ENCODE measurements around the gene CMC1. TPM values are rescaled to one million over a fixed set of nuclear protein-coding genes. Genes with fewer than 3 reads are reported as not detected.
A peak's percentile ranks its signal among the peaks of the same experiment; 100 is the strongest.
"Not testable (repeated sequence)": the region's sequence is repeated elsewhere in the genome, so short reads cannot be mapped to it uniquely, and the experiment has no call there.

The CMC1 gene
- total RNA-seq (2014; rRNA removed; shearing (Covaris generic)), result 22.6 and 26.6 TPM in 2 replicates

DNA sequence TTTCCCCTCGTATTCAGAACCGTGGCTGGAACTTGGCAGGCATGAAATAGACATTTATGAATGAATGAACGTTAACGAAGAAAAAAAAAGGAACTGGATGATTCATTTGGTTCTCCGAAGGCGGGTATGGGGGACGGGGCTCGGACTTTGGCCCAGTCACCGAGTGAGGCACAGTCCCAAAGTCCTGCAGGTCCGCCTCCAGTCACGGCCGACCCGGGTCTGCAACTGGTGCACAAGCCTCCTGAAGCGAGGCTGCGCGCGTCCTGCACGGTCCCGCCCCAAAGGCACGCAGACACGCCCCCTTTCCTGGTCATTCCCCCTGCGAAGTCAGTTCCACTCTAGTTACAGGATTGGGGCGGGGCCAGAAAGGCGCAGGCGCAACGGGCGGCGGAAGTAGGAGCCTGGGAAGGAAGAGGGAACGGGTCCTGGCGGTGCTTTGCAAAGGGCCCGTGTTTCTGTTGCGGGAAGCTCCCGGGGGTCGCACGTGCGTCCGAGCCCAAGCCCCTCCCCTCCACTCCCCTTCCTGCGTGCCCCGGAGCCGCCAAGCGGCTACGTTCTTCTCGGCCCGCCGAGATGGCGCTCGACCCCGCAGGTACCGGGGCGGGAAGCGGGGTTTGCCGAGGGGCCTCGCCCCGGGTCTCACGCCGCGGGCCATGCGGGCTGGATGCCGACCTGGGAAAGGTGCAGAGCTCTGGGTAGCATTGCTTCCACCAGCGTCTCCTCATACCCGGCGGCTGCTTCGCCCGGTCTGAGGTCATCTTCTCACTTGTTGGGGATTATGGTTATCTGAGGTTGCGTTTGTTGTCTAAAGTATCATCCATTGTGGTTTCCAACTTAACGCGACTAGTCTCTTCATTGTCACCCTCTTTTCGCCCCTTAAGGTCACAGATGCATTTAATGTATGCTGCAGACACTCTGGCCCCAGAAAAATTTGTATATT lies at the start of gene CMC1:
Gene CMC1, plus strand, starts transcription at position 399 of the 940 bp plus-strand sequence. Its CDS starts 175 bp downstream, at position 574.
- Histone ChIP-seq H3K4me3 (peak within 1 kb of the TSS; percentile 82), H3K9me3 (replicated peaks) (no peaks in the 10 kb centered on the region), H3K4me1 (peaks cover 8% of the 10 kb centered on the region), H3K27ac (peak within 1 kb of the TSS; percentile 82), H3K27me3 (no peaks in the 10 kb centered on the region), H3K36me3 (no peaks in the 10 kb centered on the region)
- peak; percentile 99 for DNase-seq

GRCh38 chr3:28198161-28198560 lies 43.3 kb upstream of the CMC1 start:
- H3K36me3 ChIP-seq, result no peaks in the 10 kb centered on the region
- no peaks in the 10 kb centered on the region for H3K27me3 ChIP-seq
- DNase-seq, result no peak
- H3K4me1 ChIP-seq, result no peaks in the 10 kb centered on the region
- no peaks in the 10 kb centered on the region for H3K9me3 ChIP-seq (replicated peaks)
- H3K27ac ChIP-seq, result no peak overlapping the region
- H3K4me3 ChIP-seq, result no peak overlapping the region

DNA sequence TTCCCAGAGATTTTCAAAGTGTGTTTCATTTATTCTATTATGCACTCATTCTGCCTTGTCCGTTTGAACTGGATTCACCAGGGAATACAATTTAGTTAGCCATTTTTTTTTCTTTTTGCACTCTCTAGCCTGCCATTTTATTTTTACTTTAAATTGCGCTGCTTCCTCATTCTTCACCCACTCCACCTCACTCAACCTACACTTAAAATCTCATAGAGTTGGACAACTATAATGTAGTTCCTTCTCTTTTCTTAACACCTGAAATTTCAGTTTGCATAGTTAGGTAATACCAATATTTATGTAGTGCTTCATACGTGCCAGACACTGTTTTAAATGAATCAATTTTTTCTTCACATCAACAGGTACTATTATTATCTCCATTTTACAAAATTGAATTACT lies 42.4 kb upstream of the CMC1 start:
- Histone ChIP-seq H3K4me1 (no peaks in the 10 kb centered on the region), H3K4me3 (no peak overlapping the region), H3K36me3 (no peaks in the 10 kb centered on the region), H3K27me3 (no peaks in the 10 kb centered on the region), H3K27ac (no peak overlapping the region), H3K9me3 (replicated peaks) (no peaks in the 10 kb centered on the region)
- DNase-seq, result no peak

GRCh38 chr3:28199643-28200042 lies 41.8 kb upstream of the CMC1 start:
- not testable (repeated sequence) for H3K4me3 ChIP-seq; H3K4me1 ChIP-seq; DNase-seq; H3K9me3 ChIP-seq (replicated peaks); H3K27me3 ChIP-seq; H3K36me3 ChIP-seq; H3K27ac ChIP-seq

DNA sequence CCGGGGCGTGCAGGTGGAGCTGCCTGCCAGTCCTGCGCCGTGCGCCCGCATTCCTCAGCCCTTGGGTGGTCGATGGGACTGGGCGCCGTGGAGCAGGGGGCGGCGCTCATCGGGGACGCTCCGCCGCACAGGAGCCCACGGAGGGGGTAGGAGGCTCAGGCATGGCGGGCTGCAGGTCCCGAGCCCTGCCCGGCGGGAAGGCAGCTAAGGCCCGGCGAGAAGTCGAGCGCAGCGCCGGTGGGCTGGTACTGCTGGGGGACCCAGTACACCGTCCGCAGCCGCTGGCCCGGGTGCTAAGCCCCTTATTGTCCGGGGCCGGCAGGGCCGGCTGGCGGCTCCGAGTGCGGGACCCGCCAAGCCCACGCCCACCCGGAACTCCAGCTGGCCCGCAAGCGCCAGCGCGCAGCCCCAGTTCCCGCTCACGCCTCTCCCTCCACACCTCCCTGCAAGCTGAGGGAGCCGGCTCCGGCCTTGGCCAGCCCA lies 41.0 kb upstream of the CMC1 start:
- not testable (repeated sequence) for H3K36me3 ChIP-seq; H3K4me3 ChIP-seq; H3K27ac ChIP-seq; DNase-seq; H3K9me3 ChIP-seq (replicated peaks); H3K27me3 ChIP-seq; H3K4me1 ChIP-seq

DNA sequence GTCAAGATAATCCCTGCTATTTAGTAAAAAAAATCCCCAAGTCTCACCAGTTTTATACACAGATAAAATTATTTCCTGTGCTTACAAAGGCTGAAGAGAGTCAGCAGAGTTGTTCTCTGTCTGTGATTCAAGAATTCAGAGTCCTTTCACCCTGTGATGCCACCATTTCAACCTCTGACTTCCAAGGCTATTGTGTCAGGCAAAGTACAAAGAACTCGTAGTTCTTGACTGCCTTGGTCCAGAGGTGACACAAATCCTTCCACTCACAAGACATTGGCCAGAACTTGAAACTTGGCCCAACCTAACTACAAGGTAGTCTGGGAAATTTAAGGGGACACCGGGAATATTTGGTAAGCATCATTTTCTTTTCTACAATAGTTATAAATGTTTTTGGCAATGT lies 34.9 kb upstream of the CMC1 start:
- H3K36me3 ChIP-seq, result no peaks in the 10 kb centered on the region
- DNase-seq, result no peak
- H3K27me3 ChIP-seq, result no peaks in the 10 kb centered on the region
- H3K4me3 ChIP-seq, result no peak overlapping the region
- no peaks in the 10 kb centered on the region for H3K9me3 ChIP-seq (replicated peaks)
- H3K27ac ChIP-seq, result no peak overlapping the region
- H3K4me1 ChIP-seq, result no peaks in the 10 kb centered on the region

- no peaks in the 10 kb centered on the region for H3K27me3 ChIP-seq
- no peaks in the 10 kb centered on the region for H3K4me1 ChIP-seq
- no peaks in the 10 kb centered on the region for H3K36me3 ChIP-seq
- no peak overlapping the region for H3K27ac ChIP-seq
- no peaks in the 10 kb centered on the region for H3K9me3 ChIP-seq (replicated peaks)
- DNase-seq, result no peak
- no peak overlapping the region for H3K4me3 ChIP-seq
These were observed 34.3 kb upstream of the CMC1 start for GRCh38 chr3:28207000-28207733.

GRCh38 chr3:28210968-28211713 lies 30.3 kb upstream of the CMC1 start:
- Histone ChIP-seq H3K27ac (no peak overlapping the region), H3K4me3 (no peak overlapping the region), H3K36me3 (no peaks in the 10 kb centered on the region), H3K4me1 (no peaks in the 10 kb centered on the region), H3K27me3 (no peaks in the 10 kb centered on the region), H3K9me3 (replicated peaks) (0 out of 2 replicates have a peak, but pooled peaks cover 3% of the 10 kb centered on the region)
- no peak for DNase-seq

GRCh38 chr3:28212681-28213080 lies 28.7 kb upstream of the CMC1 start:
- Histone ChIP-seq H3K36me3 (no peaks in the 10 kb centered on the region), H3K9me3 (replicated peaks) (0 out of 2 replicates have a peak, but pooled peaks cover 3% of the 10 kb centered on the region), H3K4me1 (no peaks in the 10 kb centered on the region), H3K4me3 (no peak overlapping the region), H3K27me3 (no peaks in the 10 kb centered on the region), H3K27ac (no peak overlapping the region)
- no peak for DNase-seq

- H3K9me3 ChIP-seq (replicated peaks), result 0 out of 2 replicates have a peak, but pooled peaks cover 3% of the 10 kb centered on the region
- H3K36me3 ChIP-seq, result no peaks in the 10 kb centered on the region
- H3K27me3 ChIP-seq, result no peaks in the 10 kb centered on the region
- no peak overlapping the region for H3K4me3 ChIP-seq
- H3K4me1 ChIP-seq, result no peaks in the 10 kb centered on the region
- no peak for DNase-seq
- no peak overlapping the region for H3K27ac ChIP-seq
These were observed 26.0 kb upstream of the CMC1 start for GRCh38 chr3:28215407-28215806.

DNA sequence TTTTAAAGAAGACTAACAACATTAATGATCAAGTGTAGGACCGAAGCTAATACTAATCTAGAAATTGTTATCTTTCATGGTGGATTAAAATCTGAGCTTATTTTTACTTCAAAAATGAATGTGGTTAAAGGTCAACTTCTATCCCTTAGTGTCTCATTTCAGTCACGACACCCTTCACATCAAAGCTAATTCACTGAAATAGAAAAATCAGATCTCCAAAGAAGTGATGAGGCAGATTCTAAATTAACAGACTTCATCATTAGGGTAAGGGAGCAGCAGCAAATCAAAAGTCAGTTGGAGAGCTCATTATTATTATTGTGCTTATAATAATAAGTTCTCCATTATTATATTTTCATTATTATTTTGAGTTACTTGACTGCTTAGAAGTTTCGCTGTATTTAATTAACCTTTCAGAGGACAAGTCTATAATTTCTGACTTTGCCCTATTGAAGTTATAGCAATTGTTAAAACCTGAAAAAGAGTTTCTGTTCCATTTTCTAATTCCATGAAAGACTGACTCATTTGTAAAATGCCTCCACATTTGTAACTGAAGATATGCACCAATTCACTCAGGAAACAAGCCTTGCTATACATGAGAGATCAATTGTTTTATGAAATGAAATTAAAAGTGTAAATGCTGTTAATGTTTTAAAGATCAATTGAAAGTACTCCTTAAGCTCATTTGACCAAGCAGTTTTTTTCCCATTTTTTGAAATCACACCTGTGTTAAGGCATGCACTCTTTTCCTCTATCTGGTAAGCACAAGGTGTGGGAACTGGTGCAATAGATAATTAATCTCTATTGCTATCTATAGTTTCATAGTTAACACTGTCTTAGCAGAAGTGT lies 23.1 kb upstream of the CMC1 start:
- Histone ChIP-seq H3K36me3 (no peaks in the 10 kb centered on the region), H3K27ac (no peak overlapping the region), H3K9me3 (replicated peaks) (0 out of 2 replicates have a peak, but pooled peaks cover 3% of the 10 kb centered on the region), H3K27me3 (no peaks in the 10 kb centered on the region), H3K4me1 (no peaks in the 10 kb centered on the region), H3K4me3 (no peak overlapping the region)
- no peak for DNase-seq

GRCh38 chr3:28218917-28219198 lies 22.6 kb upstream of the CMC1 start:
- Histone ChIP-seq H3K4me1 (no peaks in the 10 kb centered on the region), H3K9me3 (replicated peaks) (0 out of 2 replicates have a peak, but pooled peaks cover 3% of the 10 kb centered on the region), H3K27ac (no peak overlapping the region), H3K36me3 (no peaks in the 10 kb centered on the region), H3K4me3 (no peak overlapping the region), H3K27me3 (no peaks in the 10 kb centered on the region)
- no peak for DNase-seq

DNA sequence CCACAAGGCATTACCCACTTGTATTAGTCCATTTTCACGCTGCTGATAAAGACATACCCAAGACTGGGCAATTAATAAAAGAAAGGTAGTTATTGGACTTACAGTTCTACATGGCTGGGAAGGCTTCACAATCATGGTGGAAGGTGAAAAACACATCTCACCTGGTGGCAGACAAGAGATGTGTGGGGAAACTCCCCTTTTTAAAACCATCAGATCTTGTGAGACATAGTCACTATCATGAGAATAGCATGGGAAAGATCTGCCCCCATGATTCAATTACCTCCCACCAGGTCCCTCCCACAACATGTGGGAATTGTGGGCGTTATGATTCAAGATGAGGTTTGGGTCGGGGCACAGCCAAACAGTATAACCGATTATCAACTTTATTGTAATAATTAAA lies 17.0 kb upstream of the CMC1 start:
- Histone ChIP-seq H3K4me1 (0 out of 2 replicates have a peak, but pooled peaks cover 1% of the 10 kb centered on the region), H3K27ac (no peak overlapping the region)

GRCh38 chr3:28226020-28226419 lies 15.4 kb upstream of the CMC1 start:
- H3K4me3 ChIP-seq, result no peak overlapping the region
- no peak for DNase-seq
- 0 out of 2 replicates have a peak, but pooled peaks cover 3% of the 10 kb centered on the region for H3K4me1 ChIP-seq
- H3K36me3 ChIP-seq, result no peaks in the 10 kb centered on the region; the same call in 1 of the 2 replicates
- H3K27me3 ChIP-seq, result no peaks in the 10 kb centered on the region
- no peak overlapping the region for H3K27ac ChIP-seq
- no peaks in the 10 kb centered on the region; the same call in 1 of the 2 replicates for H3K9me3 ChIP-seq (replicated peaks)

More for the DNA sequence above, 17.0 kb upstream of the CMC1 start:
- DNase-seq, result no peak
- Histone ChIP-seq H3K4me3 (no peak overlapping the region), H3K27me3 (no peaks in the 10 kb centered on the region), H3K36me3 (no peaks in the 10 kb centered on the region; the same call in 1 of the 2 replicates), H3K9me3 (replicated peaks) (no peaks in the 10 kb centered on the region; the same call in 1 of the 2 replicates)

Measured in SJCRH30 (cell line).